HG03139 (cell line): Measurements from ENCODE around the gene GLYATL1.
"Not testable (repeated sequence)": the region's sequence is repeated elsewhere in the genome, so short reads cannot be mapped to it uniquely, and the experiment has no call there.

Experiments used
- ATAC-seq: cut with Tn5 transposase; IDR thresholded peaks from one replicate; pipeline ENCODE4 v1.9.1; 2021; ENCODE audit not compliant: unreplicated experiment

Gene GLYATL1

DNA sequence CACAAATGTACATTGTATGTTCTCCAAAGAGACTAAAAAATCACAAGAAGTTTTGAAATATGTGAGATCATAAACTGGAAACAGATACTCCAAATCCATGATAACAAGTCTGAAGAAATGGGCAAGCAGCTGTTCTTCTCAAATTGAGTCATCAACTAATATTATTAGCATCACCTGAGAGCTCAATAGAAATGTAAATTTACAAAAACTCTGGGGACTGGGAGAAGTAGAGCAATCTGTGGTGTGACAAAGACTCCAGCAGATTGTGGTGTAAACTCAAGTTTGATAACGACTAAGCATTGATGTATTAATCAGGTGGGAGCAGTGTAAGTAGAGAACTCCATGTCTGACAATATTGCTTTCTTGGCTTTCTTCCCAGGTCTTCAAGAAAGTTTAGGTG is 53.2 kb downstream of the GLYATL1 start:
- no peak for ATAC-seq

DNA sequence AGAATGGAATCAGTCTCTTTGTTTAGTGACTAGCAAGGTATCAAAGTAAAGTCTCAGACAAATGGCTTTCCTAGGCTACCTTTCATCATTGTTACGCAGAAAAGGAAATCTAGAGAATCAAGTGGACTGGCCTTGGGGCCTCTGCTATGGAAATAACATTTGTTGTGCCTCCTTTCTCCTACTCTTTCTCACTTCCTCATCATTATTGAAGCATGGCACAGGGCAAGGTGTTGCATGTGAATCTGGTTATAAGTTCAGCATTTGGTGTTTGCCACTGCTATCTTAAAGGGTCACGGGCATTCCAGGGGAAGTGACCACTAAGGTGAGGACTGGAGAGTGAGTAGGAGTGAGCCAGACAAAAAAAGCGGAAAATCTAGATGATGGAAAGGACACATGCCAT is 54.9 kb downstream of the GLYATL1 start:
- no peak for ATAC-seq

DNA sequence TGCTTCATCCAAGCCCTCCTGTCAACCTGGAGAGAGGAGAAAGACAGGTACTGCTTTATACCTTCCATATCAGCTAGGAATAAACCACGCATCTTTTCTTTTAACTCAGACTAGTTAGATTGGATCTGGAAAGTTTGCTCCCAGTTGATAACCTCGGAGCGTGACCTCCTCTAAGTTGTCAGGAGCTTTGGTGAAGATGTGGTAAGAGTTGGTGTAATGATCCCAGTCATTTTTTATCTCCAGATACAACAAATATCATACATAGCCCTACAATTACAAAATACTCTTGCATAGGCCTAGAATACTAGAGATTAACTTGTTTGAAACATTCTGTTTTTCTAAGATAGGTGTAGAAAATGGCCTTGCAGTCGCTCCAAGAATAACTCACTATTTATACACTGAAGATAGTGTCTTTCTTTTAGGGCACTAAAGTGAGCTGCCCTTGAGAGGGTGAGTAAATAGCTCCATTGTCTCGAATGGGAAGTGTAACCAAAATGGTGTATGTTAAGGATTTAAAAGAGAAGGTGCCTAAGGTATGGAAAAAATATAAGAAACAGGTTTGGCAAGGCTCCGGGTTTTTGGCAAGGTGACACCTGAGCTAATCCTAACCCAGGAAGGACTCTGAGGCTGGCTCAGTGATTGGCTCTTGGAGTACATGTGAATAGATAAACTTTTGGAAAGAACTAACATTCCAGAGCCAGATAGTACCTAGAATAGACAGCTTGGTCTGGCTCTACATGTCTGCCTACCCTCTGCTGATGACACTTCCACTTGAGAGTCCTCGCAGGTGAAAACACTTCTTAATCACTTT is 59.4 kb downstream of the GLYATL1 start:
- ATAC-seq = no peak

DNA sequence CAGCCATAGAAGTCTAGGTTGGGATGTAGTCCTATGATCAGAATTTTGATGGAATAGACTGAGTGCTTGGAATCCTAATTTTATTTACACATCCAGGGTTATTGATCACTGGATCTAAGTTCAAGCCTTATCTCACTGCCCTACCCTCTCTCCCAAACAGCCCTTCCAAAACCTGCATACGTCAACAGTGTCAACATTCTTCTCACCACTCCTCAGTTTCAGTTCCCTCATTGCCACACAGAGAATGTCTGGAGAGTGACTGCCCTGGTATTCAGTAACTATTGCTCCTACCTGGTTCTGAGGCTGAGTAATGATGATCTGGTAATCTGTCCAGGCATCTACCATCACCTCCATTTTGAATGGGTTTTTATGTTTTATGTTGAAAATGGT is 60.0 kb downstream of the GLYATL1 start:
- peak; percentile 84 for ATAC-seq

DNA sequence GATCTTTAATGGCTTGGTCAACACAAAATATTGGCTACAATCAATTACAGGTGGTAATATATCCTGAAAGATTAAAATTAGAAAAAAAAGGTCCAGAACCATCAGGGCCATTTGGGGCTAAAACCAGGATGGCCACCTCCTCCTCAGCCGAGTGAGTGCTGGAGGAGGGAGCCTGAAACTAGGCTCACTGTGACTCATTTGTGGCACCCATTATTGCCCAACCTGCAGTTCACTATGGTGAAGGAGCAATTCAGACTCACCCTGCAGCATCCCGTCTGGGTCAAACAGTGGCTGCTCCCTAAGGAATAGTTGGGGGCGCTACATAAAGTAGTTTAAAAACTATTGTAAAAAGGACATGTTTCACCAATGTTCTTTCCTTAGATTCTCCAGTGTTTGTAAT is 60.7 kb downstream of the GLYATL1 start:
- no peak for ATAC-seq

DNA sequence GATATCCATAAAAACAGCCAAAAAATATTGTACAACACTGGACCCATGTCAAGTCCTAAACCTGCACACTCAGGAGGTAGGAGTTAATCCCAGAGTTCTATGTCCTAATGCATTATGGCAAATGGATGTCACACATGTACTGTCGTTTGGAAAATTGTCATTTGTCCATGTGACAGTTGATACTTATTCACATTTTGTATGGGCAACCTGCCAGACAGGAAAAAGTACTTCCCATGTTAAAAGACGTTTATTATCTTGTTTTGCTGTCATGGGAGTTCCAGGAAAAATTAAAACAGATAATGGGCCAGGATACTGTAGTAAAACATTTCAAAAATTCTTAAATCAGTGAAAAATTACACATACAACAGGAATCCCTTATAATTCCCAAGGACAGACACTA is 62.7 kb downstream of the GLYATL1 start:
- ATAC-seq = not testable (repeated sequence)
